GM21360 (cell line): ENCODE results near the gene LONP2.
A peak's percentile ranks its signal among the peaks of the same experiment; 100 is the strongest.

Source experiments
- ATAC-seq: cut with Tn5 transposase; IDR thresholded peaks from one replicate; pipeline ENCODE4 v1.9.1; 2021; ENCODE audit warnings: mild to moderate bottlenecking, moderate library complexity; ENCODE audit not compliant: unreplicated experiment

LONP2 gene

GRCh38 chr16:48244080-48244862 lies at the start of gene LONP2:
Gene LONP2, plus strand, starts transcription at chr16:48244300. Its CDS starts 89 bp downstream, at chr16:48244389.
- ATAC-seq: peak; percentile 96

- no peak for ATAC-seq
These were observed 49.1 kb upstream of the LONP2 start for GRCh38 chr16:48194828-48195556.

- ATAC-seq: no peak
These were observed 46.8 kb upstream of the LONP2 start for GRCh38 chr16:48197294-48197693.

GRCh38 chr16:48201515-48202201 lies 42.4 kb upstream of the LONP2 start:
- ATAC-seq: no peak

GRCh38 chr16:48203974-48204824 lies 39.9 kb upstream of the LONP2 start:
- ATAC-seq: no peak

- no peak for ATAC-seq
These were observed 39.3 kb upstream of the LONP2 start for GRCh38 chr16:48204825-48205151.

- ATAC-seq: no peak
These were observed 37.4 kb upstream of the LONP2 start for GRCh38 chr16:48206594-48207242.

GRCh38 chr16:48210747-48211146 lies 33.4 kb upstream of the LONP2 start:
- ATAC-seq: no peak

GRCh38 chr16:48212033-48212432 lies 32.1 kb upstream of the LONP2 start:
- no peak for ATAC-seq

- no peak for ATAC-seq
These were observed 28.4 kb upstream of the LONP2 start for GRCh38 chr16:48215738-48216137.

GRCh38 chr16:48217708-48218107 lies 26.4 kb upstream of the LONP2 start:
- ATAC-seq: no peak

GRCh38 chr16:48218473-48218872 lies 25.6 kb upstream of the LONP2 start:
- ATAC-seq: no peak

GRCh38 chr16:48220891-48221290 lies 23.2 kb upstream of the LONP2 start:
- no peak for ATAC-seq

GRCh38 chr16:48223490-48223889 lies 20.6 kb upstream of the LONP2 start:
- ATAC-seq: no peak

- no peak for ATAC-seq
These were observed 18.6 kb upstream of the LONP2 start for GRCh38 chr16:48225456-48225855.

GRCh38 chr16:48231727-48232492 lies 12.2 kb upstream of the LONP2 start:
- peak; percentile 83 for ATAC-seq

- peak; percentile 22 for ATAC-seq
These were observed 11.5 kb upstream of the LONP2 start for GRCh38 chr16:48232493-48233040.

- ATAC-seq: no peak
These were observed 9.5 kb upstream of the LONP2 start for GRCh38 chr16:48234630-48235029.

- ATAC-seq: no peak
These were observed 9.0 kb upstream of the LONP2 start for GRCh38 chr16:48235058-48235555.
